NB4 (cell line): Measurements from ENCODE around the gene MED13L.

Experiments
- CTCF ChIP-seq: IDR thresholded peaks from one replicate; pipeline ENCODE4 v1.5.1; 2012; ENCODE audit warnings: low read depth, low read length
- MAX ChIP-seq: IDR thresholded peaks from 2 replicates; pipeline ENCODE4 v1.6.1; 2011; ENCODE audit warnings: low read depth, low read length
- MYC ChIP-seq: IDR thresholded peaks from 2 replicates; pipeline ENCODE4 v1.6.1; 2011; ENCODE audit warnings: low read depth, low read length
- POLR2A ChIP-seq: IDR thresholded peaks from 2 replicates; pipeline ENCODE4 v1.6.1; 2011; ENCODE audit warnings: mild to moderate bottlenecking; ENCODE audit not compliant: insufficient read length; ENCODE audit errors: extremely low read depth

- TF ChIP-seq CTCF (no peak), MAX (no peak), POLR2A (no peak), MYC (no peak)
Observed at GRCh38 chr12:116028619-116029018, 248.9 kb downstream of the MED13L start.
